RPMI7951 (cell line): ENCODE data around the gene S1PR1. TPM values are rescaled to one million over a fixed set of nuclear protein-coding genes. Genes with fewer than 3 reads are reported as not detected.

Experiments used
- DNase-seq: peaks from one replicate; pipeline ENCODE4 v3.0.0-alpha.2; 2012; ENCODE audit warnings: low read depth
- total RNA-seq: library from RNA; depleted of rRNA; stranded (reverse); fragments of >200 nt; shearing (Covaris generic); gene quantifications from 2 replicates; pipeline ENCODE4 v1.2.3, GENCODE V29; 2014; rRNA removed

The S1PR1 gene
- total RNA-seq, 1 experiment from 2014 or later = 0.84 TPM

DNA sequence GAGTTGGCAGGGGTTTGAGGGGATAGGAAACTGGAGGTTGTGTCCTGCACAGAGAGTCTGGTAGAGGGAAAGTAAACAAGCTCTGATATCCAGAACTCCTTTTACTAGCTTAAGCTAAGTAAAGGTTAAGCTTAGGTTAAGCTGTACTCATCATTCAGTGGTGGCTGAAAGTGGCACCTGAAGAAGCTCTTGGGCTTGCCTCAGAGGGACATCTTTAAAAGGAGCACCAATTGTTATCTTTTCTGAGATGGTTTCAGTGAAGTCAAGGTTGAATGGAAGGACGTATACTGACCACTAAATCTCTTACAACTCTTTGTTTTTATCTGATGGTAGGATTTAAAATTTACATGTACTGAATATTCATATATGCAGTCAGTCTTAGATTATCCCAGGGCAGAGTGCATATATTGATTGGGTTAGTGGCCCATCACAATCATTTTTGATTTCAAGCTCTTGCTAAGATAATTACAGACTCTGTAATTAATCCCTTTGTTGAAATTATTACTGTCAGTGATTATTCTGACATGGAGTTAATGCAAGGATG, 43.3 kb downstream of the S1PR1 start:
- no peak for DNase-seq

DNA sequence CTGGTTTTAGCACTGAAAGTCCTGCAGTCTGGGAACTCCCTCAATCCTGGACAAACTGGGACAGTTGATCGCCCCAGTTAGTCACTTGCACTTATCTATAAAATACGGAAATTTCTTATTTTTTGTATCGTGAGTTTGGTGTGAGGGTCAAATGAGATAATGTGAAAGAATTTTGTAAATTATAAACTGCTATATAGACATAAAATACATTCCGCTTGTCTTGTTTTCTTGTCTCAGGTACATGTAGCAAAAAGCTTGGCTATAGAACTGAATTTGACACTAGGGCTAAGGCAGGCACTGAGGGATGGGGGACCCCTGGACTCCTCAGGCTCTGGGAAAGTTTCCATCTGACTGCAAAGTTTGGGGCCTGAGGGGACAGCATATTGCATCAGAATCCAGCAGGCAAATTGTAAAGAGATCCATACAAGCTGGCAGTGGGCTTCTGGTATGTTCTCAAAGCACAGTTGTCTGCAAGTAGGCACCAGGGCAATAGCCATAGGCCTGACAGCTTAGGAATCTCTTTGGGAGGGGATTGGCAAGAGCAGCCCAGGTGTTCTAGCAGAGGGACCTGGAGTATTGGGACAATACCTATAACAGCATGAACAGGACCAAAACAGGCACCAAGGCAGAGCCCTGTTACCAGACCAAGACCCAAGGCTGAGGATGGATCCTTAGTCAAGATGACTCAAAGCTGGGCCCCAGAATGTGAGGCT, 44.3 kb downstream of the S1PR1 start:
- no peak for DNase-seq

DNA sequence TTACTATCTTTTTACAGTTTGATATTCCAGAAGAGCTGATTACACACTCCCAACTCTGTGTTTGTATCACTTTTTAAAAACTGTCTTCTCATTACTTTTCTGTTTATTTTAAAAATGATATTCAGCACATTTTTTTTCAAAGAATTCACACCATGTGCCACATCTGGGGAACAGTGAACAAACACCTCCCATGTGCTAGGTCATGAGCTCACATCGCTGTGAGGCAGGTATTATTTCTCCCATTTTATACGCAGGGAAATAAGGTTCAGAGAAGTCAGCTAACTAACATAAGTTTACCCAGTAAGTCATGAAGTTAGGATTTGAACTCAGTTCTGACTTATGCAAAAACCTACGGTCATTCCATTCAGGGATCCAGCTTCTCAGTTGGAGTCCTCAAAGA, 44.9 kb downstream of the S1PR1 start:
- DNase-seq = no peak

DNA sequence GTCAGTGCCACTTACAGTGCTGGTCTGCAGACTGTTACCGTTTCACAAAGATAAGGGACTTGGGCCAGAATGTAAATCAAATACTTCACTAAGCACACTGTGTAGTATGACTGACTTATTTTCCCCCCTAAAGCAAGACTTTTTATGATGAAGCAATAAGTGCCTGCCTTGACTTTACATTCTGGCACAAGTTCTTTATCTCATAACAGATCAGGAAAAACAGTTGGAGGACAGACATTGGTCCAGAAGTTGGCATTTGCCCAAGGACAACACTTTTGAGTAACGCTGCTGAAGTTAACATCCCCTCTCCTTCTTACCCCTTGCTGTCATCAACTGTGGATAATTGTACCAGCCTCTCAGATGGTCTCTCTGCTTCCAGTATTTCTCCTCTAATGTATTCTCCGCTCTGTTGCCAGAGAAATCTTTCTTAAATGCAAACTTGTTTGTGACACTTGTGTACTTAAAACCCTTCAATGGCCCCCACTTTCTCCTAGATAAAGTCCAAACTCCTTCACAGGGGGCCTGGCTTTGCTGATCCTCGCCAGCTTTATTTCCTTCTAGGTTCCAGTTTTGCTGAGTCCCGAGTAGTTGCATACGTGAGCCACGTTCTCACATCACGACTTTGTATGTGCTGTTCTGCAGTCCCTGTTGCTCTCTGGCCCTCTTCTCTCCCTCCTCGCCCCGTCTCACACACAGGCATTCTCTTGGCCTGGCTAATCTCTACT, 45.7 kb downstream of the S1PR1 start:
- peak; percentile 72 for DNase-seq

DNA sequence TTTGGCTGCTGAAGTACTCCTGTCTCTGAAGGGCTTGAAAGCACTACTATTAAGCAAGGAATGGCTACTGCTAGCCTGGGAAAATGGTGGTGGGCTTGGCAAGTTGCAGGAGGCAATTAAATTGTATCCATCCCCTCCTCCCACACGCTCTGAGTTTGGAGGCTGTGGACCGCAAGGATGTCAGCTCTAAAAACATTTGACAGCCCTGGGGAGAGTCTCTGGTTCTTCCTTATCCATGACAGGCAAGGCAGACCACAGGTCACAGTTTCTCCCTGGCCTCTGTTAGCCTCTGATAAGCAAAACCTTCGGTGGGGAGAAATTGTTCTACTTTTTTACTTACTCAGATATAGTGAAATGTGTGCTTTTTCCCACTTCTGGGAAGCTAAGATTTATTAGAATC, 46.6 kb downstream of the S1PR1 start:
- no peak for DNase-seq

DNA sequence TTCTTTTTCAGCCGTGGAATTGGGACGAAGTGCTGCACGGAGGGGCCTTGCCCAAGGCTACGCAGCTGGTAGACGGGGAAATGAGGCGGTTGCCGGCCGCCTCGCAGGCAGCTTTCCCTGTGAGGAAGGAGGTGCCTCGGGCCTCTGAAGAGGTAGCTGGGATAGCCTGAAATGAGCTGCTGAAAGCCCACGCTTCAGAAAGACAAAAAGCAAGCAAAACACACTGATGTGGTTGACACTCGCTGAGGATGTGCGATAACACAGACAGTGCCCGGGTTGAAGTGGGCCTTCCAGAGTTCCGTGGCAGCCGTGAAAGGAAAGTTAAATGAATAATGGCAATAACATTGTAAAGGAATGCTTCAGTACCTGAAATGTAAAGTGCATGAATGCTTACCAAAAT, 47.2 kb downstream of the S1PR1 start:
- DNase-seq = no peak

DNA sequence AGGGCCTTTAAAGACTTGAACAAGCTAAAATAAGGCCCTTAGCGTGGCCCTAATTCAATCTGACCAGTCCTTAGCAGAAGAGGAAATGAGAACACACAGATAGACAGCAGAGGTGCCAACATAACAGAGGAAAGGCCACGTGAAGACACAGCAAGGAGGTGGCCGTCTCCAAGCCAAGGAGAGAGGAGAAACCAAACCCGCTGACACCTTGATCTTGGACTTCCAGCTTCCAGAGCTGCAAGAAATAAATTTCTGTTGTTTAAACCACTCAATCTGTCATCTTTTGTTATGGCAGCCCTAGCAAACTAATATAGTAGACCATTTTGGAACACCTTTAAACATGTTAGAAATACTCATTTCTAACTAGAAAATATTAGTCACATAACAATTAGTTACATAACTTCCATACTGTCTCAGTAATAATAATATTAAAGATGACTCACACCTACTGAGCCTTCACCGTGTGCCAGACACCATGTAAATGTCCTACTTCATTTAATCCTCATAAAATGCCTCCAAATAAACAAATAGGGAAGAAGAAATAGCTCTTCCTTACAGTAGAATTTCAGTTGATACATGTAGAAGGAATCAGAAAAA, 47.9 kb downstream of the S1PR1 start:
- no peak for DNase-seq

DNA sequence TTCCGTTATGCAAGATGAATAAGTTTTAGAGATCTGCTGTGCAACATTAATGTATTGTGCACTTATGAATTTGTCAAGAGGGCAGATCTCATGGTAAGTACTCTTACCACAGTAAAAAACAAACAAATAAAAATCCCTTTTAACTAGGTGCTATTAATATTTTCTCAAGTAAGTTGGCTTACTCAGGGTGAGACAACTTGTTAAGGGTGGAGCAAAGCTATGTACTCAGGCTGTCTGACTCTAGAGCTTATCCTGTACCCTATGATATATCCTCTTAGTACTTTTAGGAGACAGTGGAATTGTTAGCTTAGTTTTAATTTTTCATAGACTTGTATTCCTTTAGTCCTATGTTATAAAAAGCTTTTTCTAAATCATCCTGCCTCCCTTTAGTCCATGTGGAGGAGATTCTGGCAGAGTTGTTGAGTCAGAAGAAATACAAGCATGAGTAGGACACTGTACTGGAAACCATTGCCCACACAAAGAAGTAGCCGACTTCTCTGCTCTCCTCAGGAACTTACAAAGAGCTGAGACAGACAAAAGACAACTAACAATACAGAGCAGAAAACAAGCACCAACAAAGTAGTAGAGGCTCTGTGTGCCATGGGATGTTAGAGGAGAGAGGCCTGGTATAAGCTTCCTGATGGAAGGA, 49.2 kb downstream of the S1PR1 start:
- no peak for DNase-seq

DNA sequence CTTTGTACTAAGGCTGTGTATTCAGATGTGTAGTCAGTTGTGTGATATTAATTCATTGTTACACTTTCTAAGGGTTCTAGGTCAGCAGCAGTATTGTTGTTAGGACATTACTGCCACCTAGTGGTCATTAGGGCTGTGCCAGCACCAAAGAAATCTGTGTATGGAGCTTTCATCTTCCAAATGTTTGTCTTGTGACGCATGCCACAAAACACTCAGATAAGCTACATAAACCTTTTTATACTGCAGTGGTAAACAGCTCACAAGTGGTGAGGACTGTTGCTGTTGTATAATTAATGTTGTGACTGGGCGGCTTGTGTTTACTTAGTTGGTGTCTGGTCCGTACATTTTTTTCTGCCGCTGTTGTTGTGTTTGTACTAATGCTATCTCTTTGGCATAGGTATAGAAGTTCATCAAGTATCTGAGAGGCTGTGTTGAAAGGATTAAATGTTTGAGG, 51.7 kb downstream of the S1PR1 start:
- peak; percentile 84 for DNase-seq

DNA sequence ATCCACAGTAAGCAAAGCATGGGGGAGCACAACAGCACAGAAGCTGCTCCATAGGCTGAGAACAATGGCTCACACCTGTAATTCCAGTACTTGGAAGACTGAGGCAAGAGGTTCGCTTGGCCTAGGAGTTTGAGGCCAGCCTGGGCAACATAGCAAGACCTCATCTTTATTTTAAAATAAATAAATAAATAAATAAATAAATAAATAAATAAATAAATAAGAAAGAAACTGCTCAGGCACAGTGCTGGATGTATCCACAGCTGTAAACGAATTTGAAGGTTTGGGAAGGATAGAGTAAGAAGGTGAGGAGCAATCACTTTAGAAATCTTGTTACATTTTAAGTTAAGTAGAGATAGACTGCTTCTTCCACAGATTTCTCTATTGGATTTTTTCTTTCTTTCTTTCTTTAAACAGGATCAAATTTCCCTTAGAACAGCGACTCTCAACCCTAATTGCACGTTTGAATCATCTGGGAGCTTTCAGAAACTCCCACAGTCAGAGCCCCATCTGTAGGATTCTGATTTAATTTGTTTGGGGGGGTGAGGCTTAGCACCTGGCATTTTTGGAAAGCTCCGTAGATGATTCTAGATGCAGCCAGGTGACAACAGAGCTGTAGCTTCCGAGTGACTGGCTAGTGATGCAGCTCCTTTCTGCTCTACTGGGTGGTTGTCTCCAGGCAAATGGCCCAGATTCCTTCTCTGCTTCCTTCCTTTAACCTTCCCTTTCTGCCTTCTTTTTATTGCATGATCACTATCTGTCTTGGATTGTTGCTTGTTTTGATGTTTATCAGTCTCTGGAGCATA, 53.5 kb downstream of the S1PR1 start:
- peak; percentile 8 for DNase-seq

Other genes with a start within 250 kb of the S1PR1 start
- gene DPH5, start 211.2 kb upstream of the S1PR1 start, total RNA-seq = 20.5 and 21.9 TPM in 2 replicates